HG02610 (cell line): ENCODE data around the gene COPS4.
"Not testable (repeated sequence)": the region's sequence is repeated elsewhere in the genome, so short reads cannot be mapped to it uniquely, and the experiment has no call there.

Experiments used
- ATAC-seq: cut with Tn5 transposase; IDR thresholded peaks from one replicate; pipeline ENCODE4 v1.9.1; 2021; ENCODE audit warnings: mild to moderate bottlenecking, moderate library complexity; ENCODE audit not compliant: unreplicated experiment

The COPS4 gene

DNA sequence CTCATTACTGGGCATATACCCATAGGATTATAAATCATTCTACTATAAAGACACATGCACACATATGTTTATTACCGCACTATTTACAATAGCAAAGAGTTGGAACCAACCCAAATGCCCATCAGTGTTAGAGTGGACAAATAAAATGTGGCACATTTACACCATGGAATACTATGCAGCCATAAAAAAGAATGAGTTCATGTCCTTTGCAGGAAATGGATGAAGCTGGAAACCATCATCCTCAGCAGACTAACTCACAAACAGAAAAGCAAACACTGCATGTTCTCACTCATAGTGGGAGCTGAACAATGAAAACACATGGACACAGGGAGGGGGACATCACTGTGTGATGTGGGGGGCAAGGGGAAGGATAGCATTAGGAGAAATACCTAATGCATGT lies 11.4 kb upstream of the COPS4 start:
- ATAC-seq, result not testable (repeated sequence)

DNA sequence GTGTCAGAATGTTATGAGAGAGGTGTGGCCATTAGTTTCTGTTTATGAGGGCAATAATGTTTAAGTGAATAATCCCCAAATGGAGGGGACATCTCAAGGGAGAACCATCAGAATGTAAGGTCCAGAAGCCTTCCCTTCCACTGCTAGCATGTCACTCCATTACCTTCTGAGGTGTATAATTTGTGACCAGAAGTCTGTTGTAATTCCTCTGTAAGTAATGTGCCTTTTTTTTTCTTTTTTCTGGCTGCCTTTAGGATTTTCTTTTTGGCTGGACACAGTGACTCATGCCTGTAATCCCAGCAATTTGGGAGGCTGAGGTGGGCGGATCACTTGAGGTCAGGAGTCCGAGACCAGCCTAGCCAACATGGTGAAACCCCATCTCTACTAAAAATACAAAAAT lies 10.8 kb upstream of the COPS4 start:
- ATAC-seq, result no peak

DNA sequence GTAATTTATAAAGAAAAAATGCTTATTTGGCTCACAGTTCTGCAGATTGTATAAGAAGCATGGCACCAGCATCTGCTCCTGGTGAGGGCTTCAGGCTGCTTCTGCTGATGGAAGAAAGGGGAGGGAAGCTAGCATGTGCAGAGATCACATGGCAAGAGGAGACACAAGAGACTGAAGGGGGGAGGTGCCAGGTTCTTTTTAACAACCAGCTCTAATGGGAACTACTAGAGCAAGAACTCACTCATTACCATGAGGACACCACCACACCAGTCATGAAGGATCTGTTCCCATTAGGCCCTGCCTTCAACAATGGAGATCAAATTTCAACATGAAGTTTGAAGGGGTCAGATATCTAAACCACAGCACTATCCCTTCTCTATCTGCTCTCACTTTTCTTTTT lies 9.4 kb upstream of the COPS4 start:
- ATAC-seq, result no peak

DNA sequence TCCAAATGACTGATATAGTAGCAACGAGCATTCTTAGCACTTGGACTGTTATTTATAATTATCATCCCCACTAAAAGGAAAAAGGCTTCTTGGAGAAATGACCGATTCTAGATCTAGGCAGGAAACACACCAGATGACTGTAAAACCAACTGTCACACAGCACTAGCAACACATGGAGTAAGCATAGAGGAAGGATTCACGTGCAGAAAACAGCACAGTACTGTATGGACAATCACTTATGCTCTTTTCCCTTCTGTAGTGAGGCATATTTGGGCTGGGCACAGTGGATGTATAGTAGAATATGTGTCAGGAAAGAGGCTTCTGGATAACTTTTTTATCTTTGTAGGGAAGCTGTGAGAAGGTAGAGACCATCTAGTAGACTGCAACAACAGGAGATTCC lies 6.0 kb upstream of the COPS4 start:
- ATAC-seq, result no peak

DNA sequence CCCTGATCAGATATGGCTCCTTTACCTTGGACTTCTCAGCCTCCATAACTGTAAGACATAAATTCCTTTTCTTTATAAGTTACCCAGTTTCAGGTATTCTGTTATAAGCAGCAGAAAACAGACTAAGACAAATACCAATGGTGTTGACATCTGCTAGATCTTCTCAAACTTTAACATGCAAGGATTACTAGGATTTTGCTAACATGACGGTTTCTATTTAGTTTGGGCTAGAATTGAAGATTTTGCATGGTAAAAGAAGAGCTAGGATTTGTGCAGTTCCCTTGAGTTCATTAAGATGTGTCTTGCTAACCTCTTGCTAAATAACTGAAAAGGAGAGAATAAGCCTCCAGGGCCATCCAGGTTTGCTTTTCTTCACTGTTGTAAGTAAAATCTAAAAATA lies 5.3 kb upstream of the COPS4 start:
- ATAC-seq, result no peak

DNA sequence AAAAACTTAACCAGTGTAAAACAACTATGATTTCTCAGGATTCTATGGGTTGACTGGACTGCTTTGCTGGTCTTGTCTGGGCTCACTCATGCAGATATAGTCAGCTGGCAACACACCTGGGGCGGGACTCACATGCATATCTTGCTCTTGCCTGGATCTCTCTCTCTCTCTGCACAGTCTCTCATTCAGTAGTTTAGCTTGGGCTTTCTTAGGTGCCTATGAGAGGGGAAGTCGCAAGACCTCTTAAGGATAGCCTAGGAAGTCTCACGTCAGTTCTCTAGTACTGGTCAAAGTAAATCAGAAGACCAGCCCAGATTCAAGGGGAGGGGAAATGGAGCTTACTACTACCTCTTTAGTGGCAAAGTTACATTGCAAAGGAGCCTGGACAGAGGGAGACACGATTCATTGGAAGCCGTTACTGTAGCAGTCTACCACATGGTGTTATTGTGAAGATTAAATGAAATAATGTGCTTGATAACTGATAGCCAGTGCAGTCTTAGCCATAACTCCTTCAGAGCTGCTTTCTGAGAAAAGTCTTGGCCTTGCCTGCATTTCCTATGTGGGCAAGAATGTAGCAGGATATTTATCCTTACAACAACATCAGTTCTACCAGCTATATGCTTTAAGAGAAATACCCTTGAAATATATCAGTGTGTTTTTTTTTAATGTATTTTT lies 2.1 kb downstream of the COPS4 start:
- no peak for ATAC-seq

DNA sequence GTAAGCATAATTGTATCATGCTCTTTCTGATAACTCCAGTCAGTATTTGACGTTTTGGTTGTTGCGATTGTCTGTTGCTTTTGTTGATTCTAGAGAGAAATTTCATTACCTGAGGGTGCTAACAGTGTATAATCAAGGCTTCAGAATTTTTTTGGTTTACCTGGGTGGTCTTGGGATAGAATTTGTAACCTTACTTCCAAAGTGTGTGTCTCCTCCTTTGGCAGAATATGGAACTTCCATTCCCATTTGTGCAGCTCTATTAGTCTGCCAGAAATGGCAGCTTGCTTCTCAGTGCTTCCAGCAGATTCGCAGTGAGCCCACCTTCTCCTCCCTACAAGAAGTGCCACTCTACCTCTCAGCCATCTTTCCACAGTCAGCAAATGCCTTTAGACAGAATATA lies 5.3 kb downstream of the COPS4 start:
- no peak for ATAC-seq

DNA sequence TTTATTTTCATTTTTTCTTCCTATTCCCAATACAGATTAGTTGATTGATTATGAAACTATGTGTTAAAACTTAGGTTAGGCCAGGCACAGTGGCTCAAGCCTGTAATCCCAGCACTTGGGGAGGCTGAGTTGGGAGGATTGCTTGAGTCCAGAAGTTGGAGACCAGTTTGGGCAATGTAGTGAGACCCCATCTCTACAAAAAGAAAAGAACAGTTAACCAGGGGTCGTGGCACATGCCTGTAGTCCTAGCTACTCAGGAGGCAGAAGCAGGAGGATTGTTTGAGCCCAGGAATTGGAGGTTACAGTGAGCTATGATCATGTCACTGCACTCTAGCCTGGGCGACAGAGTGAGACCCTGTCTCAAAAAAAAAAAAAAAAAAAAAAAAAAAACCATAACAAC lies 8.2 kb downstream of the COPS4 start:
- not testable (repeated sequence) for ATAC-seq

DNA sequence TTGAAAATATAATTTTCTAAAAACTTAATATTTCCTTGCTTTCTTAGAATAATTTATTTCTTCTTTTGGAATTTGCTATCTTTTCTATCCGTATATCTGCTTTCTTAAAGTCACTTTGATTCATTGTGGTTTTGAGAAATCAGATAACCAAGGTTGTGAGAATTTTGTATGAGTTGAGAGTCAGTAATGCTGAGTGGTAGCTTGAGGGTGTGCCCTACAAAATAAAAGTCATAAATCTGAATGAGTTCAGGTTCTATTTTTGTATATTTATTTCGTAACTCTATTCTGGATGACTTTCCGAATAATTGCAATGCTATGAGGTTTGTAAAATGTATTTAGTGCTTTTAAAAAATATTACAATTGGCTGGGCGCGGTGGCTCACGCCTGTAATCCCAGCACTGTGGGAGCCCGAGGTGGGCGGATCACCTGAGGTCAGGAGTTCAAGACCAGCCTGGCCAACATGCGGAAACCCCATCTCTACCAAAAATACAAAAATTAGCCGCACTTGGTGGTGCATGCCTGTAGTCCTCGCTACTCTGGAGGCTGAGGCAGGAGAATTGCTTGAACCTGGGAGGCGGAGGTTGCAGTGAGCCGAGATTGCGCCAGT lies 8.9 kb downstream of the COPS4 start:
- no peak for ATAC-seq

DNA sequence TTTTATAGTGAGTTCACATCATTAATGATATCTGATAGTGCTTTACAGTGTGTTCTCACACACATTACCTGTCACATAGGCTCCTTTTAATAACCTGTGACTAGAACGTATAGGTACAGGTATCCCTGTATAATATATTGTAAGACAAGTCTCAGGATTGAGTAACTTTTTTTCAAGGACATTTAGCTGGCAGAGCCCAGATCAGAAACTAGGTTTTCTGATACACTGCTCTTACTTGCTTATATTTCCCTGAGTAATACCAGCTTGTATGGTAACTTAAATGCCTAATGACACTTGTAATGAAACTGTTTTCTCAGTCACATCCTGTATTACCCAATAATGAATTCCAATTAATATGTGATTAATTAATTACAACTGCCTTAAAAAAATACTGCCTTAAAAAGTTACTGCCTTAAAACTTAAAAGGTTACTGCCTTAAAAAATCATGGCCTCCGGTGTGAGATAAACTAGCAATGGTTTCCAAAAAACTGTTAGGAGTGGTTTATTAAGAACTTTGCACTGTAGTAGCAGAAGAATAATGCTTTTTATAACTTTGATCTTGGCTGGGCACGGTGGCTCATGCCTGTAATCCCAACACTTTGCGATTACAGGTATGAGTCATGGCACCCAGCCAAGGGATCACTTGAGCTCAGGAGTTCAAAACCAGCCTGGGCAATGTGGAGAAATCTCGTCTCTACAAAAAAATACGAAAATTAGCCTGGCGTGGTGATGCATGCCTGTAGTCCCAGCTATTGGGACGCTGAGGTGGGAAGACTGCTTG lies 11.9 kb downstream of the COPS4 start:
- no peak for ATAC-seq

DNA sequence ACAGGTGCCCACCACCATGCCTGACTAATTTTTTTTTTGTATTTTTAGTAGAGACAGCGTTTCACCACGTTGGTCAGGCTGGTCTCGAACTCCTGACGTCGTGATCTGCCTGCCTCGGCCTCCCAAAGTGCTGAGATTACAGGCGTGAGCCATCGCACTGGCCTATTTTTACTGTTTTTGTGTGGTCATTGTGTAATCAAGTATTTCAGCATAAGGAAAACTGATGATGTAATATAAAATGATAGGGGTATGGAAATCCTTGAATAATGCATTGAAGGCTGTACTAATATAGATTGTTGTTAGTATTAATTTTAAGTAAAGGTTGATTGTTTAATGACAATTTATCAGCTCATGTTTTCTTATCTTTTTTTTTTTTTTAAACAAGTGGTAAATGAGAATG lies 13.8 kb downstream of the COPS4 start:
- not testable (repeated sequence) for ATAC-seq

DNA sequence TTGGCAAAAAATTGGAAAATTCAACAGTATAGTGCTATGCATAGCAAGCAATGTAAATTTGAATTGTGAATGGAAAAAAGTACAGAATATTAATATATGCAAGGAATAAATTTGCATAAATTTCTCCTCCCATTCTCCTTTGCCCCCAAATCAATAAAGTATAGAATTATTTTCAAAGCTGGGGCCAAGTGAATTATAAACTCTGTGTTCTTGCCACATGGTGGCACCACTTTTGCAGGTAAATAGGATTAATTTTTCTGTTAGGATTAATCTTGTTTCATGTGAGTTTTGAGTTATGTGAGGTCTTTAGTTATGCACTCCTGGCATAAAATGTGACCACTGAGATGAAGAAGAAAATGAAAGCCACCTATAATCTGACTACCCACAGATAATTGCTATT lies 19.9 kb downstream of the COPS4 start:
- ATAC-seq, result no peak

DNA sequence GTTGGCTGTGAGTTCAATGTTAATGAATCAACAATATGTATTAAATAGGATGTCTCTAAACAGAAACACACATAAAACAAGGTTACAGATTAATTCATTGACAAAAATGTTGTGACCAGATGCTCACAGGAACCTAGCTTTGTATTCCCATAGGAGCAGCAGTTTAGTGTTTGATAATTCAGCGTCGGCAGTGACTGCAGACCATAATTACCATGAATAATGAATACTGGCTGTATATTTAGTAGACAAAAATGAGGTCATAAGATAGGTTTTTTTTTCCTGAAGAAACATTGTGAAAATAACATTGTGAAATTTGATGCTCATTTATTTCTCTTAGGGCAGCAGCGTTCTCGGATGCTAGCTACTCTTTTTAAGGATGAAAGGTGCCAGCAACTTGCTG lies 27.8 kb downstream of the COPS4 start:
- no peak for ATAC-seq

DNA sequence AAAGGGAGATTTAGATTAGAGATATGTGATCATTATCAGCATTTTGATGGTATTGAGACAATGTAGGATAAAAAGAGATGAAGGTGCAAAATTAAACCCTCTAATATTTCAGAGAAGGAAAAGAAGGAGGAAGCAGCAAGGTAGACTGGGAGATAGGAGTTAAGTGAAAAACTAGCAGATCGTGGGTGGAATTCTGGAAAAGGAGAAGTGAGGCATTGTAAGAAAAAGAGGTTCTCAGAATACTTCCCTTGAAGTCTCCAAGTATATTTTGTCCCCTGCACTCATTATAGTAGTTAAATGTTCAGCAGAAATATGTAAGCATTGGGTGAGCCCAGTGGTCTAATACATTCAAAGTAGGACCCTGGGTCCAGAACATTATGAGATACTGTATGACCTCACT lies 30.3 kb downstream of the COPS4 start:
- ATAC-seq, result no peak

DNA sequence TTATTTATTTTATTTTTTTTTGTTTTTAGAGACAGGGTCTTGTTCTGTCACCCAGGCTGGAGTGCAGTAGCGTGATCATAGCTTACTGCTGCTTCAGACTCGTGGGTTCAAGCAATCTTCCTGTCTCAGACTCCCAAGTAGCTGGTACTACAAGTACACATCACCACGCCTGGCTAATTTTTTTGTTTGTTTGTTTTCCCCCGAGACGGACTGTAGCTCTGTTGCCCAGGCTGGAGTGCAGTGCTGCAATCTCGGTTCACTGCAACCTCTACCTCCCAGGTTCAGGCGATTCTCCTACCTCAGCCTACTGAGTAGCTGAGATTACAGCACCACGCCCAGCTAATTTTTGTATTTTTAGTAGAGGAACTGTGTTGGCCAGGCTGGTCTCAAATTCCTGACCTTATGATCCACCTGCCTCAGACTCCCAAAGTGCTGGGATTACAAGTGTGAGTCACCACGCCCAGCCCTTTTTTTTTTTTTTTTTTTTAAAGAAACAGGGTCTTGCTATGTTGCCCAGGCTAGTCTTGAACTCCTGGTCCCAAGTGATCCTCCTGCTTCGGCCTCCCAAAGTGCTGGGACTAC lies 32.2 kb downstream of the COPS4 start:
- no peak for ATAC-seq

DNA sequence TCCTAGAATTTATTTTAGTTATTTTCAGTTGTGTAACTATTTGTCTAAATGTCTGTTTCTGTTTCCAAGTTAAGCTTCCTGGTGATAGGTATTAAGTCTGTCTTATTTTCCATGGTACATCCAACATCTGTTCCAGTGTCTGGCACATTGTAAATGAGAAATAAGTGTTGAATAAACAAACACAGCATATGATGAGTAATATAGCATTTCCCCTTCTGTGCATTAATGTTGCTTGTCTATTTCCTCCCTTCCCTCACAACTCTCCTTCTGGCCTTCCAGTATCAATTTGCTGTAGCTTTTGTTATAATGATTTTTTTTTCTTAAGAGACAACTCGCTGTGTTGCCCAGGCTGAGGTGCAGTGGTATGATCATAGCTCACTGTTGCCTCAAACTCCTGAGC lies 36.1 kb downstream of the COPS4 start:
- ATAC-seq, result no peak

DNA sequence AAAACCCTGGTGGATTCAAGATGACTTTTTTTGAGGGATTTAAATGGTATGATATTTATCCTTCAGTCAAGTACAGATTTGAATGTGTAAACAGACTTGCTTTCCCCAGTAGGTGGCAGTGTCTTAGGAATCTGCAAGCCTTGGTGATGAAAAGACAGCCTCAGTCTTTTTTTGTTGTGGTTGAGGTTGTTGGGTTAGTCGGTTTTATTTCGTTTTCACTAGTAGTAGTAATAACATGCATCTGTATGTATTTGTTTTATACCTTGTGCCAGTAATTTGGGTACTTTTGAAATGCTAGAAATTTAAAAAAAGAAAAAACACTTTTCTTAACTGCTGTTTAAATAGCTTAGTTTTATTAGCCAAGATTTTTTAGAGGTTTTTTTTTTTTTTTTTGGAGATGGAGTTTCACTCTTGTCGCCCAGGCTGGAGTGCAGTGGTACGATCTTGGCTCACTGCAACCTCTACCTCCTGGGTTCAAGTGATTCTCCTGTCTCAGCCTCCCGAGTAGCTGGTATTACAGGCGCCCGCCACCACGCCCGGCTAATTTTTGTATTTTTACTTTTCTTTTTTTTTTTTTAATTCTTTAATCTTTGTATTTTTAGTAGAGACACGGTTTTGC lies 39.2 kb downstream of the COPS4 start:
- ATAC-seq, result peak; percentile 89

DNA sequence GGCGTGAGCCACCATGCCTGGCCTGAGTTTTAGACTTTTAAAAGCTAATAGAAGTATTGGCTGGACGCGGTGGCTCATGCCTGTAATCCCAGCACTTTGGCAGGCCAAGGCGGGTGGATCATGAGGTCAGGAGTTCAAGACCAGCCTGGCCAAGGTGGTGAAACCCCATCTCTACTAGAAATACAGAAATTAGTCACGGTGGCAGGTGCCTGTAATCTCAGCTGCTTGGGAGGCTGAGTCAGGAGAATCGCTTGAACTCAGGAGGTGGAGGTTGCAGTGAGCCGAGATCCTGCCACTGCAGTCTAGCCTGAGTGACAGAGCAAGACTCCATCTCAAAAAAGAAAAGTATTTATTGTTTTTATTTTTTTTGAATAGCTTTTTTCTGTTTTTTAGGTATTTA lies 39.8 kb downstream of the COPS4 start:
- ATAC-seq, result not testable (repeated sequence)

DNA sequence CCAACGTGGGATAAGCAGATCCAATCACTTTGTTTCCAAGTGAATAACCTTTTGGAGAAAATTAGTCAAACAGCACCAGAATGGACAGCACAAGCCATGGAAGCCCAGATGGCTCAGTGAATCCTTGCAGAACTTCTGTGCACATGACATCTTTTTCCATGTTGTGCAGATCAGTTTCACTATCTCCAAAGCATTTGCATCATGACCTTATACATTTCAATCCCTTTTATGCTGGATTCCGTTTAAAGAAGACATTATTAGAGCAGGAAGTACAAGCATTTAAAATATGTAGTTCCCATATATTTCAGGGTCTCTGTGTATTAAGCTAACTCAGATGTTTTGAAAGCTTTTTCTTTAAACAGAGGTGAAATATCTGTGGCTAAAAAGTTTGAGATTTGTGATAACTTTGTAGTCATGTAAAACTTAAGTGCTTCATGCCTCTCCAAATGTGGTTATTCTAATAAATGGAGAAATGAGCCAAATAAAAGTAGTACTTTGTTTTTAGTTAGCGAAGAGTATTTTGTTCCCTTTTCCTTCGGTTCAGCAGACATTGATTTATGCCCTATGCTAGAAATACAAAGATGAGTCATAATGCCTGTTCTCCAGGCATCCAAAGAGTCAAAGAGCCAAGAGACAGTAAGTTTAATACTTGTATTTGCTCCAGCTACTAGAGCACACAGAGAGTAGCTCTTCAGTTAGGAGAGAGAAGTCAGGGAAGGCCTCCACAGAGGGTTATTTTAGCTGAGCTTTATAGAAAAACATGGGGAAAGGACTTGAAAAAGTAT lies 40.5 kb downstream of the COPS4 start:
- ATAC-seq, result no peak

DNA sequence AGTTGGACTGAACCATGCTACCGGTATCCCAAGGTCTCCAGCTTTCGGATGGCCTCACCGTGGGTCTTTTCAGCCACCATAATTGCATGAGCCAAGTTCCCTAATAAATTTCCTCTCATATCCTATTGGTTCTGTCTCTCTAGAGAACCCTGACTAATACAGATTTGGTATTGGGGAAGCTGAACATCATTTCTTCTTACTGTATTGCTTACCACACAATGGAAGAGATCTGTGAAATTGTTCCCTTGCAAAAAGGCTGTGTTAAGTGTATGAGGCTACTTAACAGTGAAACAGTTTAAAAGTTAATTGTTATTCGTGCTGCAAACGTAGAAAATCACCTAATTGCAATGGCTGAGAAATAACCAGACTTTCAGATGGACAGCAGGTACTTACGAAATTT lies 45.6 kb downstream of the COPS4 start:
- no peak for ATAC-seq

DNA sequence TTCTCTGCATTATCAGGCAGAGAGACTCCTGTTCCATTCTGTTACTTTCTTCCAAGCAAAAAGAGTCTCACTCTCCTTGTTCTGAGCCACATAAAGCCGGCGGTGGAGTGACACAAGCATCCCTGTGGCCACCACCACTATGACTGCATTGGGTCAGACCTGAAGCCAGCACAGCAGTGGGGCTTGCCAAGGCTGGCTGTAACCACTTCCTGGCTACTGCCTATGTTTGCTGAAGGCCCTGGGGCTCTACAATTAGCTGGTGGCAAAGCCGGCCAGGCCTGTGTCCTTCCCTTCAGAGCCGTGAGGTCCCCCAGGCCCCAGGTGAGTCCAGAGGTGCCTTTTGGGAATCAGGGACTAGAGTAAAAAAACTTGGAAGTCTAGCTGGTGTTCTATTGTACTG lies 47.8 kb downstream of the COPS4 start:
- ATAC-seq, result no peak
